IPS-NIHi11 (cell line): ENCODE results near the gene RNF13.

ENCODE experiments used
- DNase-seq: peaks from one replicate; pipeline ENCODE4 v3.0.0; 2012; ENCODE audit warnings: mixed read lengths, low spot score

RNF13 gene

GRCh38 chr3:149998946-149999345 is 185.9 kb downstream of the RNF13 start:
- DNase-seq: no peak

DNA sequence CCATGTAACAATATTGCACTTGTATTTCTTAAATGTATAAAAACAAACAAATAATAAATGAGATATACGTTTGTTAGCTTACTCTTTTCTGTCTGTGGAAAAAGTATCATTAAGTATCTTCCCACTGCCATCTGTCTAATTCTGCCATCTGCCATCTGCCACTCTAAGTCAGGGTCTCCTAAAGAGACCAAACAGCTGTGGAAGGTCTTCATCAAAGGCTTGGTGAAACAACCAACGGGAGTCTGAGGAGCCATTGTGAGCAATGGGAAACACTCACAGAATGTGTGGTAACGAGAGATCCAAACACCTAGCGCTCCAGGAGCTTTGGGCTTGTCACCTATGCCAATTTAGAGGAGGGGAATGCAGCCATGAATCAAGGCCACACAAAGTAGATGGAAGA is 186.4 kb downstream of the RNF13 start:
- DNase-seq: no peak

DNA sequence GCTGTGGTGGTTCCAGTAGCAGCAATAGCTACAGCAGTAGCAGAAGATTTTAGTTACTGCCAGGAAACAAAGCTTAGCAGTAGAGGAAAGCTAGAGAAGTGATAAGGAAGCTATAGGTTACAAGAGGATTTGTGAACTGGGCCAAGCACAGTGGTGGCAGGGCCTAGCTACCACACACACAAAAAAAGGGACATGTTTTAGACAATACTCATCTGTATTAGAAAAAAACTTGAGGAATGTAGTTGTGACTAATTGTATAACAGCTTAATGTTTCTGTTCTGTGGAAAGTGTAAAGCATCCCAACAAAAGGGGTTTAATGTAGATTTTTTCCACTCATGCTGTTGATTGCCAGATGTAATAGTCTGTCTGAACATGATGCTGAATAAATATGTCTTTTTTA is 187.6 kb downstream of the RNF13 start:
- DNase-seq: no peak

DNA sequence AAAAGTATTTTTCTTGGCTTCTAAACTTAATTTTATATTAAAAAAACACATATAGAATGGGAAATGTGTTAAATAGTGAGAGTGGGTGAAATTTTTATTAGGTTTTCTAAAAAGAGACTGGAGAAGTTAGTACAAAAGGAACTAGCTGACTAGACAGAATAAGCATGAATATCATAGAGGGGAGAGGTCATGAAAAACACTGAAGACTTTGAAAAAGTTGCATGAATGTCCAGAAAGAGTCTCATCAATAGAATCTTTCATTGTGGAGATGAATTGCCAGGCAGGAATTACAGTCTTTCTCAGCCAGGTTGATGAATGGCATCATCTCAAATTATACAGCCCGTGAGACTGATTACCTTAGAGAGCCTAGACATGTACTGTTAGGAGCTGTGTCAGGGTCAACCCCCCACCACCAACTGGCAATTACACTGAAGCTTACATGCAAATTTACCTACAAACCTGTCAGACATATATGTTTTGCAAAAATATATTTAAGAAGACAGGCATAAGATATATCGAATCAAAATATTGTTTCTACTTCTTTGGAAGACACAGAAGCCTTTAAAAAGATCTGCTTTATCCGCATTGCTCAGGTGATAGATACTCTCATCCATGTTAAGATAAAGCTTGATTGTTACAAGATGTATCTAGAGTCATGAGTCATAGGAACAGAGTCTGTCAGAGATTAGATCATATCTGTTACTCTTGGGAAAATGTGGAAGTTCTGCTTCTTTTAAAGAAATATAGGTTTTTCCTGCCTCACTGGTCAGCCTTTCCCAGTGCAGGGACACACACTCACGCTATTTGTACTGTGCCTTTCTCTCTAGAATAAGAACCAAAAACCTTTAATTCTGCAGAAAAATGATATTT is 192.5 kb downstream of the RNF13 start:
- no peak for DNase-seq

- DNase-seq: no peak
Observed at GRCh38 chr3:150006794-150007193, 193.8 kb downstream of the RNF13 start.
